LNCAP (cell line): ENCODE data around the gene UPF2.

Experiments used
- CTCF ChIP-seq: fragments of 450-650 bp; IDR thresholded peaks from 2 replicates; pipeline ENCODE4 v1.5.1; 2017; ENCODE audit warnings: mild to moderate bottlenecking

The UPF2 gene

GRCh38 chr10:11876805-11877590 lies 165.6 kb downstream of the UPF2 start:
- no peak for TF ChIP-seq CTCF

GRCh38 chr10:11876324-11876723 lies 166.3 kb downstream of the UPF2 start:
- TF ChIP-seq CTCF = no peak

- no peak for TF ChIP-seq CTCF
Observed at GRCh38 chr10:11875494-11876281, 166.9 kb downstream of the UPF2 start.

- TF ChIP-seq CTCF = no peak
Observed at GRCh38 chr10:11874568-11875493, 167.8 kb downstream of the UPF2 start.

- TF ChIP-seq CTCF = no peak
Observed at GRCh38 chr10:11871466-11871865, 171.1 kb downstream of the UPF2 start.

GRCh38 chr10:11870900-11871400 lies 171.7 kb downstream of the UPF2 start:
- TF ChIP-seq CTCF = no peak

- TF ChIP-seq CTCF = no peak
Observed at GRCh38 chr10:11870461-11870780, 172.2 kb downstream of the UPF2 start.
